GM03348 (cell line): ENCODE measurements around the gene TNRC6C.
A peak's percentile ranks its signal among the peaks of the same experiment; 100 is the strongest.
"Not testable (repeated sequence)": the region's sequence is repeated elsewhere in the genome, so short reads cannot be mapped to it uniquely, and the experiment has no call there.

ENCODE experiments used
- DNase-seq: peaks from one replicate; pipeline ENCODE4 v3.0.0; 2012; ENCODE audit warnings: low spot score

TNRC6C gene

DNA sequence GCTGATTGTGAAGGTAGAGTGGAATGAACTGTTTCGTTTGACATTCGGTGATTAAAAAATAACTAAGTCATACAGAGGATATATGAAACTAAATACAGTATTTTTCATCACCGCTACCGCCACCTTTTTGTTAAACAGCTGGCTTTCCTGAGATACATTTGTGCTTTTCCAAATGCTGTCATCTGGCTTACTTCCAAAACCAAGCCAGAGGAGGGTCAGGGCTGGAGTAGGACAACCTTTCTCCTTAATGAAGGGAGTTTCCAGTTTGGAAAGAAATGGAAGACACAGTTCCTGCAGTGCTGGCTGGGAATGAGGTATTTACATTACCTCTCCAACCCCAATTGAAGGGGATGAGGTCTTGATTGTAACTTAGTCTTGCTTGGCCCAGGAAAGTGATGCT is 3.2 kb downstream of the TNRC6C start:
- DNase-seq = no peak

GRCh38 chr17:77962348-77962747 is 3.8 kb downstream of the TNRC6C start:
- DNase-seq = no peak

DNA sequence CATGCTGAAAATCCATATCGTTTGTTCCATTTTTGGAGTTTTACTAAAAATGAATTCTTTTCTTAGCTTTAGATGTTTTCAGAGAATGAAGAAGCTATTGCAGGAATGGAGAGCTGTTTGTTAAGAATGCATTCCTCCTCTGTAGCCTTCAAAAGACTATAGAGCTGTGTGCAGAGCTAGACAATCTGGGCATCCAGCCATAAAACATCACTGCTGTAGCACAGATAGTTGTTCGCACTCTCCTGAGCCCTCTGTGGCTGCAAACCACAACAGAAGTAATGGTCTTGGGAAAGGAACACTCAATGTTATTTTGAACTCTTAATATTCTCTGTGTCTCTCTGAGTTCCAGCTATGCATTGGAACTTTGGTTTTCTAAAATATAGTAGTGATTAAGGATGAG is 4.9 kb downstream of the TNRC6C start:
- peak; percentile 74 for DNase-seq

DNA sequence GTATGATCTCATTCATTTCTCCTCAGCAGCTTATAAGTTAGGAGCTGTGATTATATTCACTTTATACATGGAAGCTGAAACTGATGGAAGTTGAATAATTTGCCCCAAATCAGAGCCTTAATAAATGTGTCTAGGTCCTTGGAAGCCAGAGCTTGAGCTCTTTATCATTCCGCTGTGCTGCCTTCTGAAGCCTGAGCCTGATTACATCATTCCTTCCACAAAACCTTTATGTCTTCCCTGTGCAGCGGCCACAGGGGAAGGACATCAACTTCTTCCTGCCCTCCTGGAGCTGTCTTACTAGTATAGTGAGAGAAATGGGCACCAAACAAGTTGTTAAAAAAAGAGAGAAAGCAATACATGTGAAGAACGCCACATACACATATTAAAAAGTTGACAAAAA is 6.8 kb downstream of the TNRC6C start:
- DNase-seq = no peak

DNA sequence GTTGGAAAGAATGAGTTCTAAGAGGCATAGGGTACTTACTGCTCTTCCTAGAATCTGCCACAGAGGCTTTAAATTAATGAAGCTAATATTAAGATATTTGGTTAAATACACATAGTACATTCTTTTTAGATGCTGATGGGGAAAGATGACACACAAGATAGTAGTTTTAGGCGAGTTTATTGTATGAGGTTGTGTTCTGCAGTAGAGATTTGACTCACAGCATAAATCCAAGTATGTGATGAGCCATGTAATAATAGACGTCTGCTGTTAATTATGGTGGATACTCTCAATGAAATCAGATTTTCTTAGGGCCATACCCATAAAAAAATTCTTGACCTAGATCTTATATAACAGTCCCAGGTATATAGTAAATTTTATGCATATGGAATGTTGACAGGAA is 8.0 kb downstream of the TNRC6C start:
- DNase-seq = no peak

DNA sequence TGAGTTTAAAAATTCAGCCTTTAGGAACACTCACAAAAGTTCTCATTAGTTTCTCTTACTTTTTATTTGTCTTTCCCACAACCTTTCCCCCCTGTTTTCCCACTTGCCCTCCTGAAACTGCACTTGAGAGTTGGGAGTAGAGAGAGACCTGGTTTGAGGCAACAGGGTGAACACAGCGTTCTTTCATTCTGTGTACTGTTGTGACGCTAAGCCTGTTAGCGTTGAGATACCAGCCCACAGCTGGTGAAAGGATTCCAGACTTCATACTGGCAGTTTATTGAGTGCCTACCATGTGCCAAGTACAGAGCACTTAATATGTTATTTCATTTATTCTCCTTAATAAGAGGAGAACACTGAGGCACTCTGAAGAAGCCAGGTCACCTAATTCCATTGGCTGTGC is 10.3 kb downstream of the TNRC6C start:
- no peak for DNase-seq

DNA sequence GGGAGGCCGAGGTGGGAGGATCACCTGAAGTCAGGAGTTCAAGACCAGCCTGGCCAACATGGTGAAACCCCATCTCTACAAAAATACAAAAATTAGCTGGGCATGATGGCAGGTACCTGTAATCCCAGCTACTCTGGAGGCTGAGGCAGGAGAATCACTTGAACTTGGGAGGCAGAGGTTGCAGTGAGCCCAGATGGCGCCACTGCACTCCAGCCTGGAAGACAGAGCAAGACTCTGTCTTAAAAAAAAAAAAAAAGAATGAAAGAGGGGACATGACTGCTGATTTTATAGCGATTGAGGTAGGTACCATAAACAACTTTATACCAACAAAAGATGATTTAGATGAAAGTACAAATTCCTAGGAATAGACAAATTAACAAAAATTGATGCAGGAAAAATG is 13.8 kb downstream of the TNRC6C start:
- DNase-seq = not testable (repeated sequence)

- DNase-seq = no peak
These were observed 15.4 kb downstream of the TNRC6C start for GRCh38 chr17:77973953-77974352.

- no peak for DNase-seq
These were observed 15.9 kb downstream of the TNRC6C start for GRCh38 chr17:77974396-77974795.

DNA sequence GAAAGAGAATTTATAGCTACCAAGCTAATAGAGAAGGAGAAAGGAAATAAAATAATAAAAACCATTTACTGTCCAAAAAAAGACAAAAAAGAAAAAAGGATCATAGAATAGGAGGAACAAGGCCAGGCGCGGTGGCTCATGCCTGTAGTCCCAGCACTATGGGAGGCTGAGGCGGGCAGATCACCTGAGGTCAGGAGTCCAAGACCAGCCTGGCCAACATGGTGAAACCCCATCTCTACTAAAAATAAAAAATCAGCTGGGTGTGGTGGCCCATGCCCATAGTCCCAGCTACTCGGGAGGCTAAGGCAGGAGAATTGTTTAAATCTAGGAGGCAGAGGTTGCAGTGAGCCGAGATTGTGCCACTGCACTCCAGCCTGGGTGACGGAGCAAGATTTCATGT is 23.9 kb downstream of the TNRC6C start:
- not testable (repeated sequence) for DNase-seq

GRCh38 chr17:77990301-77990700 is 31.8 kb downstream of the TNRC6C start:
- DNase-seq = no peak

DNA sequence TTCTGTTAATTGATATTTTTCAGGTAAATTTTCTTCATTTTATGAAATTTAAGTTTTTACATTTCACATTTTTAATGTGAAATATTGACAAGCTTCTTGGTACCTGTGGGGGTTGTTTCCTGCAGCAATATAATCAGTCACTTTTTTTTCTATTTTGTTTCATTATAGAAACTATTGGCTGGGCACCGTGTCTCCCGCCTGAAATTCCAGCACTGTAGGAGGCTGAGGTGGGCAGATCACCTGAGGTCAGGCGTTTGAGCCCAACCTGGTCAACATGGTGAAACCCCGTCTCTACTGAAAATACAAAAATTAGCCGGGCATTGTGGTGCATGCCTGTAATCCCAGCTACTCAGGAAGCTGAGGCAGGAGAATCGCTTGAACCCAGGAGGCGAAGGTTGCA is 35.2 kb downstream of the TNRC6C start:
- not testable (repeated sequence) for DNase-seq

- DNase-seq = no peak
These were observed 36.8 kb downstream of the TNRC6C start for GRCh38 chr17:77995146-77995852.

DNA sequence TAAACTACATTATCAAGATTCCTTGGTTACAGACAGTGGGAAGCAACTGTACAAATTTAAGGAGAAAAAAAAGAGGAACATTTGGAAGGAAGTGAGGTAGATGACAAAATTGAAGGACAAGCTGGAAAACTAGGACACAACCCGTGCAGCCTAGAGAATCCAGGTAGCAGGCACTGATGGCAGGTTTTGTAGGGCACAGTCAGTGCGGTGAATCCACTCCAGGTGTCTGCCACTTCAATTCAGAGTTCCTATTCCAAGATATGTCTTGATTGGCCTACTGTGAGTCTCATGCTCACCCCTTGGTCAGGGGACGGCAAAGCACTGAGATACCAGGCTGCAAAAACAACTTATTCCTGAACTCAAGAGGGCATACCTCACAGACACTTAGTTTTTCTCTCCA is 37.8 kb downstream of the TNRC6C start:
- no peak for DNase-seq

- DNase-seq = peak; percentile 8
These were observed 41.1 kb downstream of the TNRC6C start for GRCh38 chr17:77999413-78000173.

- peak; percentile 40 for DNase-seq
These were observed 41.8 kb downstream of the TNRC6C start for GRCh38 chr17:78000341-78000740.

GRCh38 chr17:78001182-78001581 is 42.7 kb downstream of the TNRC6C start:
- no peak for DNase-seq

GRCh38 chr17:78001612-78002011 is 43.1 kb downstream of the TNRC6C start:
- DNase-seq = no peak

GRCh38 chr17:78002166-78002565 is 43.7 kb downstream of the TNRC6C start:
- no peak for DNase-seq

- no peak for DNase-seq
These were observed 47.1 kb downstream of the TNRC6C start for GRCh38 chr17:78005452-78006171.

GRCh38 chr17:78006338-78006737 is 47.8 kb downstream of the TNRC6C start:
- DNase-seq = no peak

GRCh38 chr17:78007647-78008046 is 49.1 kb downstream of the TNRC6C start:
- no peak for DNase-seq

- no peak for DNase-seq
These were observed 52.3 kb downstream of the TNRC6C start for GRCh38 chr17:78010759-78011158.
